AG09319 (cell line): ENCODE measurements around the gene KIAA0040.

Source experiments
- DNase-seq: peaks from one replicate; pipeline ENCODE4 v3.0.0-alpha.2; 2010; ENCODE audit warnings: low read depth; ENCODE audit errors: extremely low read depth
- CTCF ChIP-seq: IDR thresholded peaks from 2 replicates; pipeline ENCODE4 v1.5.1; 2011; ENCODE audit warnings: low read depth, mild to moderate bottlenecking, inconsistent platforms, low read length, moderate library complexity

KIAA0040 gene

GRCh38 chr1:175136246-175136645, 56.3 kb downstream of the KIAA0040 start:
- no peak for TF ChIP-seq CTCF
- no peak for DNase-seq

GRCh38 chr1:175134500-175134899, 58.1 kb downstream of the KIAA0040 start:
- DNase-seq, result no peak
- TF ChIP-seq CTCF, result no peak

GRCh38 chr1:175133673-175134435, 58.7 kb downstream of the KIAA0040 start:
- no peak for DNase-seq
- no peak for TF ChIP-seq CTCF

- TF ChIP-seq CTCF, result no peak
- DNase-seq, result no peak
These were observed 60.1 kb downstream of the KIAA0040 start for GRCh38 chr1:175132436-175132835.

GRCh38 chr1:175131095-175131494, 61.5 kb downstream of the KIAA0040 start:
- no peak for TF ChIP-seq CTCF
- DNase-seq, result no peak

GRCh38 chr1:175130649-175131045, 61.9 kb downstream of the KIAA0040 start:
- TF ChIP-seq CTCF, result no peak
- no peak for DNase-seq

- no peak for DNase-seq
- TF ChIP-seq CTCF, result no peak
These were observed 62.5 kb downstream of the KIAA0040 start for GRCh38 chr1:175129997-175130648.
